ENCODE measurements around the gene PAIP2.
"Not testable (repeated sequence)": the region's sequence is repeated elsewhere in the genome, so short reads cannot be mapped to it uniquely, and the experiment has no call there.

Gene PAIP2

DNA sequence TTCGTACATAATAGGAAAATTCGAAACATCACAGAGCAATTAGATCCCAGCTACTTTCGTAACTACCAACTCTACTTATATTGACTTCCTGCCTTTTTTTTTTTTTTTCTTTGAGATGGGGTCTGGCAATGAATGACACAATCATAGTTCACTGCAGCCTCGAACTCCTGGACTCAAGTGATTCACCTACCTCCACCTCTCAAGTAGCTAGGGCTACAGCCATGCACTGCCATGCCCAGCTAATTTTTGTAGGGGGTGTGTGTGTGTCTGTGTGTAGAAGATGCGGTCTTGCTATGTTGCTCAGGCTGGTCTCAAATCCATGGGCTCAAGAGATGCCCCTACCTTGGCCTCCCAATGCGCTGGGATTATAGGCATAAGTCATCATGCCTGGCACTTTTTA lies 5.8 kb upstream of the PAIP2 start:
- no peak for DNase-seq

DNA sequence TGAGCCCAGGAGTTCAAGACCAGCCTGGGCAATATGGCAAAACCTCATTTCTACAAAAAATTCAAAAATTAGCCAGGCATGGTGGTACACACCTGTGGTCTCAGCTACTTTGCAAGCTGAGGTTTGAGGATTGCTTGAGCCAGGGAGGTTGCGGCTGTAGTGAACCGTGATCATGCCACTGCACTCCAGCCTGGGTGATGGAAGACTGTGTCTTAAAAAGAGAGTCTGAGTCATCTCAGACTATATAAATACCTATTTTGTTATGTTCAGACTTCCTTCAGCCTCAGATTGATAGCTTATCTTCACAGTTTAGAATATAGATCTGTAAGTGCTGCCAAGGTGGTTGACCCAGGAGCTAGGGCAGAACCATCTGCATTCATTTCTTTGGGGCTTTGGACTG lies 1.6 kb upstream of the PAIP2 start:
- DNase-seq: no peak

DNA sequence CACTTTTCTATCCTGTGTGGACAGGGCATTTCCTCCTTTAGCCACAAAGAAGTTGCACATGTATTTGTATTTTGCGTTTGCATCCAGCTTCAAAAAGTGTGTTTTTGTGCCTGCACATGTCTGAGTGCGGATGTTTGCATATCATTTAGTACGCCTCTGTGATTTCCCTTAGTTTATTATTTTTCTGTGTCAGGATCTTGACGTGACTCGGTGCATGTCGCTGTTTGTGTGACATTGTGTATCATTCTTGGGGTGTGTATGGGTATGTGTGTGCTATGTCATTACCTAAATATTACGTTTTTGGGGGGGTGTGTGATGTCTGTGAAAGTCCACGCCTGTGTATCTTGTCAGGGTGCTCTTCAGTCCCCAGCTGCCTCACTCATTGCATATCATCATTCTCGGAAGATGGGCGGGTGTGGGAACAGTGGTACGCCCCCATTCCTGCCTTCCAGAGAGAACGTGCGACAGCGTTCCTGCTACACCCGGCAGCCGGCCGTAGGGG lies 416 bp upstream of the PAIP2 start:
- no peak for DNase-seq

DNA sequence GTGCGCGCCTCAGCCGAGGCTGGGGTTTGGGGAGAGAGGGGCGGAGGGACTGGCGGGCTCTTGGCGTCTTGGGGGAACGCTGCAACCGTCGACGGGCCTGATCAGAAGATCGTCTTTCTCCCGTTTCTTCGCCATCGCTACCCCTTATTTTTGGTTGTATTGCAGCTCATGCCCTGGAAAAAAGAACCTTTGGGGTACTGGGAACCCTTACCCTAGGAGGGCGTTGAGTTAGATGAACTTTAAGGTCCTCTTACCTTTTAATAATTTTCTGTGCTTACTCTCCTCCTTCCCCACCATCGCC lies 719 bp downstream of the PAIP2 start:
- DNase-seq: no peak

DNA sequence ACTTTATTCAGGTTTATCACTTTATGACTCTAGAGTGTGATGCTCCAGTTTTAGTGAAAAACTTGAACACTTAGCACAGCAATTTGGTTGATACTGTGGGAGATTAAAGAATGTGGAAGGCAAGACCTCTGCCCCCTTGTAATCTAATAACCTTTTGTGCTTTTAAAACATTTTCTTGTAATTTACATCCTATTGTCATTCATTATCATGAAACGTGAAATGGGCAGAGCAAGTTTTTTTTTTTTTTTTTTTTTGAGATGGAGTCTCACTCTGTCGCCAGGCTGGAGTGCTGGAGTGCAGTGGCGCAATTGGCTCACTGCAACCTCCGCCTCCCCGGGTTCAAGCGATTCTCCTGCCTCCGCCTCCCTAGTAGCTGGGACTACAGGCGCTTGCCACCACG lies 1.8 kb downstream of the PAIP2 start:
- no peak for DNase-seq

DNA sequence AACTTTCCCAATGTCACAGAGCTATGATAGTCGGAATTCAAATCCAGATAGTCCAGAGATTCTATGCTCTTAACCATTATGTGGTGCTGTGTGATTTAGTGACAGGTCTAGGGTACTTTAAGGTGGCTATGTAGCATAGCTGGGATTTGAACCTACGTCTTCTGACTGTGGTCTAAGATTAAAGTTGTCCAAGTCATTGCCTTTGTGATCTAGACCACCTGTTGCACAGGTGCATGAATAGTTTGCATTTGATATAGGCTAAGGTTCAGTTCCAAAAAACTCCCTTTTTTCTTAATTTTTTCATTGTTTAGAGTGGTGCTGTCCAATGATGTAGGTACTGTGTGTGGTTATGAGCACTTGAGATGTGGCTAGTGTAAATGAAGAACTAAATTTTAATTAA lies 2.5 kb downstream of the PAIP2 start:
- no peak for DNase-seq

DNA sequence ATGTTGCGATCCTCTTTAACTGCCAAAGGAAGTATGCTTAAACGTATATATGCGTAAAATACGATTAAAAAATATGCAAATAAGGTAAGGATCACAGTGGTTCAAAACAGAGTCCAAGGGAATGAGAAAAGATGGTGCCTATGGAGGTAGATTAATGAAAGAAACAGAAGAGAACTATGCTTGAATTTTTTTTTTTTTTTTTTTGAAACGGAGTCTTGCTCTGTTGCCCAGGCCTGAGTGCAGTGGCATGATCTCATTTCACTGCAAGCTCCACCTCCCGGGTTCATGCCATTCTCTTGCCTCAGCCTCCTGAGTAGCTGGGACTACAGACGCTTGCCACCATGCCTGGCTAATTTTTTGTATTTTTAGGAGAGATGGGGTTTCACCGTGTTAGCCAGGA lies 3.8 kb downstream of the PAIP2 start:
- not testable (repeated sequence) for DNase-seq

DNA sequence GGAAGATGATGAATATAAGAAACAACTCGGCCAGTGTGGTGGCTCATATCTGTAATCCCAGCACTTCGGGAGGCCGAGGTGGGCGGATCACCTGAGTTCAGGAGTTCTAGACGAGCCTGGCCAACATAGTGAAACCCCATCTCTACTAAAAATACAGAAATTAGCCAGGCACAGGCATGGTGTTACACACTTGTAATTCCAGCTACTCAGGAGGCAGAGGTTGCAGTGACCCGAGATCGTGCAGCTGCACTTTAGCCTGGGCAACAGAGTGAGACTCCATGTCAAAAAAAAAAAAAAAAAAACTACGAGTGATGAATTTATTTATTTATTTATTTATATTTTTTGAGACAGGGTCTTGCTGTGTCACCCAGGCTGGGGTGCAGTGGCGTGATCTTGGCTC lies 6.2 kb downstream of the PAIP2 start:
- DNase-seq: not testable (repeated sequence)

DNA sequence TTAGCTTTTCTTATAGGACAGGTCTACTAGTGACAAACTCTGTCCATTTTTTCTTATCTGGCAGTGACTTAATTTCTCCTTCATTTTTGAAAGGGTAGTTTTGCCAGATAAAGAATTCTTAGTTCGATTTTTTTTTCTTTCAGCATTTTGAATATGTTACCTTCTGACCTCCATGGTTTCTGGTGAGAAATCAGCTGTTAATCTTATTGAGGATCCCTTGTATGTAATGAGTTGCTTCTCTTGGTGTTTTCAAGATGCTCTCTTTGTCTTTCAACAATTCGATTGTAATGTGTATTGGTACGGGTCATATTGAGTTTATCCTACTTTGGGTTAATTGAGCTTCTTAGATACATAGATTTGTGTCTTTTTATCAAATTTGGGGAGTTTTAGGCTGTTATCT lies 12.5 kb downstream of the PAIP2 start:
- no peak for DNase-seq

DNA sequence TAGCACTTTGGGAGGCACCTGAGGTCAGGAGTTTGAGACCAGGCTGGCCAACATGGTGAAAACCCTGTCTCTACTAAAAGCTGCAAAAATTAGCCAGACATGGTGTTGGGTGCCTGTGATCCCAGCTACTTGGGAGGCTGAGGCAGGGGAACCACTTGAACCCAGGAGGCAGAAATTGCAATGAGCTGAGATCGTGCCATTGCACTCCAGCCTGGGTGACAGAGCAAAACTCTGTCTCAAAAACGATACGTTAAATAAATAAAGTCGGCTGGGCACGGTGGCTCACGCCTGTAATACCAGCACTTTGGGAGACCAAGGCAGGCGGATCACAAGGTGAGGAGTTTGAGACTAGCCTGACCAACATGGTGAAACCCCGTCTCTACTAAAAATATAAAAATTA lies 14.2 kb downstream of the PAIP2 start:
- DNase-seq: not testable (repeated sequence)

DNA sequence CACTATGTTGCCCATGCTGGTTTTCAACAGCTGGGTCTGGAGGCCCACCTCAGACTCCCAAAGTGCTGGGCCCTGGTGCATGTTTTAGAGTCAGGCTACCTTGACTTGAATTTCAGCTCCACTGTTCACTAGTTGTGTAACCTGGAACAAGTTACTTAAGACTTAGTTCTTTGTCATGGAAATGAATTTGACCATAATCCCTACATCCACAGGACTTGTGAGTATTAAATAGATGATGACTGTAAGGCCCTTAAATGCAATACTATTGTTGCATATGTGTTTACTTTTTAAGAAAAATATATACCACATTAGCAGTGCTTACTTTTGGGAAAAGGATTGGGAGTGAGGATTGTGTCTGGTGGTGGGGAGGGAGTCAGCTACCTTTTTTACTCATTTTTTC lies 16.4 kb downstream of the PAIP2 start:
- no peak for DNase-seq

DNA sequence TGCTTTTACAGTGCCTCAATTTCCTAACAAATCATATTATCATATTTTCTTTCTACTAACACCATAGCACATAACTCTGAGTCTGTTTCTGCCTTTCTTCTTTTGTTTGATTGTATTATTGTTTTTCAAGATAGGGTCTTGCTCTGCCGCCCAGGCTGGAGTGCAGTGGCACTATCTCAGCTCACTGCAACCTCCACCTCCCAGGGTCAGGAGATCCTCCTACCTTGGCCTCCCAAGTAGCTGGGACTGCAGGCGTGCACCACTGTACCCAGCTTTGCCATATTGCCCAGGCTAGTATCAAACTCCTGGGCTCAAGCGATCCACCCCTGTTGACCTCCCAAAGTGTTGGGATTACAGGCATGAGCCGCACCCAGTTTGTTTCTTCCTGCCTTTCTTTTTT lies 18.7 kb downstream of the PAIP2 start:
- no peak for DNase-seq

DNA sequence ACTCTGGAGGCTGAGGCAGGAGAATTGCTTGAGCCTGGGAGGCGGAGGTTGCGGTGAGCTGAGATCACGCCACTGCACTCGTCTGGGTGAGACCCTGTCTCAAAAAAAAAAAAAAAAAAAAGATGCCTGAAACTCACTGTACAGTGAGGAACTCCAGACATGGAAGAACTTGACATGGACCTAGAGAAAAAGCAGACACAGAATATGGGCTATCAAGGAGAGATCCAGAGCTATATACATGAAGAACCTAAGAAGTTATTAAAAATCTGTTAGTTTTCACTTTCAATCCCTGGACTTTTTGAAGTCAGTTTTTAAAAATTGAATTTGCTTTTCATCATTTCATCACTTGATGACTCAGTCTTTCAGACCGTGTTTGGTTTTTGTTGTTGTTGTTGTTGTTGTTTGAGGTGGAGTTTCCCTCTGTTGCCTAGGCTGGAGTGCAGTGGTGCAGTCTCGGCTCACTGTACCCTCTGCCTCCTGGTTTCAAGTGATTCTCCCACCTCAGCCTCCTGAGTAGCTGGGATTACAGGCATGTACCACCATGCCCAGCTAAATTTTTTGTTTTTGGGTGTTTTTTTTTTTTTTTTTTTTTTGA lies 20.3 kb downstream of the PAIP2 start:
- no peak for DNase-seq

DNA sequence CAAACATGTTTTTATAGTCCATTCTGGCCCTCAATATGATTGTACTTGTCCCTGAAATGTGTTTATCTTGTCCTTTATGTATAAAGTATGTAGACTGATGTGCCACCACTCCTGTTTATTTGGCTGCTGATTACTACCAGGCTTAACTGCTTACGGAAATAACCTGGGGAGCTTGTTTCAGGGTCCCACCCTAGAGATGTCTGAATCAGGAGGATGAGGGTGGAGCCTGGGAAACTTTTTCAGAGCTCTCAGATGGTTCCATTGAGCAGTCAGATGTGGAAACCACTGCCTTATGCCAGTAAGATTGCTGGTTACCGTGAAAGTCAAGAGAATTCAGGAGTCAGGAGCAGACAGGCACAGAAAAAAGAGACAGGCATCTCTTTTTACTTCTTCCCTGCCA lies 22.3 kb downstream of the PAIP2 start:
- no peak for DNase-seq

DNA sequence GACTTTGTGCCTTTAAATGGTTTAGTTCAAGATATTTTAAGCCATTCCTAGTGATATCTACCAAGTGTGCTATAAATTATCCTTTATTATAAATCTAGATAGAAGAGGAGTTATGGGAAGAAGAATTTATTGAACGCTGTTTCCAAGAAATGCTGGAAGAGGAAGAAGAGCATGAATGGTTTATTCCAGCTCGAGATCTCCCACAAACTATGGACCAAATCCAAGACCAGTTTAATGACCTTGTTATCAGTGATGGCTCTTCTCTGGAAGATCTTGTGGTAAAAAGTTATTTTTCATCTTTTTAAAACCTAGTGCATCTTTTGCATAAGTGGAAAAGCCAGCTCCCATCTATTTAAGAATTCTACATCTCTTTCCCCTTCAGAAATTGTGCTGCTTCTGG lies 22.8 kb downstream of the PAIP2 start:
- no peak for DNase-seq

DNA sequence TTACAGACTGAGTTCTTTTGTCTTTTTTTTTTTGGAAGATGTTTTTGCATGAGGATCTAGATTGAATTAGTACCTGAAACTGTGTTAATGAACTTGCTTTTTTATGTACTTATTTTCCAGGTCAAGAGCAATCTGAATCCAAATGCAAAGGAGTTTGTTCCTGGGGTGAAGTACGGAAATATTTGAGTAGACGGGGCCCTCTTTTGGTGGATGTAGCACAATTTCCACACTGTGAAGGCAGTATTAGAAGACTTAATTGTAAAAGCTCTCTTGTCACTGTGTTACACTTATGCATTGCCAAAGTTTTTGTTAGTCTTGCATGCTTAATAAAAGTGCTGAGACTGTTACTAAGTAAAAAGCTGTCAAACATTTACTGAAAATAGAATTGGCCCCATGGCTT lies 27.0 kb downstream of the PAIP2 start:
- DNase-seq: peak in 1 of 2 donors; percentile 14

DNA sequence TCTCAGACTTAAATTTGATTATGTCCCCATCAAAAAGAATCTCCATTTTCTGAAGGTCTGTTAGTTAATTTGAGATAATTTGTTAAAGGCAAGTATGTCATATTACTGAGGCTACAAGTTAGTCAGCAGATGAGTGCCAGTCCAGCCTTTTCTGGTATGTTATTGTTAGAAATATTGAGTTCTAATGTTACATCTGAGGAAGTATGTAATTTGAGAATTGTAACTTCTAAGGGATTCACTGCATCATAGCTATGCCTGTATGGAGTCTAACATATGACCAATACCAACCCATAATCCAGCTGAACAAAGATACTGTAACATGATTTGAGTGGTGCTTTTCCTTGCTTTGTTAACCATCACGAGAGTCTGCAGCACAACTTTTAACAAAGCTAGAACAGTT lies 27.5 kb downstream of the PAIP2 start:
- DNase-seq: no peak

DNA sequence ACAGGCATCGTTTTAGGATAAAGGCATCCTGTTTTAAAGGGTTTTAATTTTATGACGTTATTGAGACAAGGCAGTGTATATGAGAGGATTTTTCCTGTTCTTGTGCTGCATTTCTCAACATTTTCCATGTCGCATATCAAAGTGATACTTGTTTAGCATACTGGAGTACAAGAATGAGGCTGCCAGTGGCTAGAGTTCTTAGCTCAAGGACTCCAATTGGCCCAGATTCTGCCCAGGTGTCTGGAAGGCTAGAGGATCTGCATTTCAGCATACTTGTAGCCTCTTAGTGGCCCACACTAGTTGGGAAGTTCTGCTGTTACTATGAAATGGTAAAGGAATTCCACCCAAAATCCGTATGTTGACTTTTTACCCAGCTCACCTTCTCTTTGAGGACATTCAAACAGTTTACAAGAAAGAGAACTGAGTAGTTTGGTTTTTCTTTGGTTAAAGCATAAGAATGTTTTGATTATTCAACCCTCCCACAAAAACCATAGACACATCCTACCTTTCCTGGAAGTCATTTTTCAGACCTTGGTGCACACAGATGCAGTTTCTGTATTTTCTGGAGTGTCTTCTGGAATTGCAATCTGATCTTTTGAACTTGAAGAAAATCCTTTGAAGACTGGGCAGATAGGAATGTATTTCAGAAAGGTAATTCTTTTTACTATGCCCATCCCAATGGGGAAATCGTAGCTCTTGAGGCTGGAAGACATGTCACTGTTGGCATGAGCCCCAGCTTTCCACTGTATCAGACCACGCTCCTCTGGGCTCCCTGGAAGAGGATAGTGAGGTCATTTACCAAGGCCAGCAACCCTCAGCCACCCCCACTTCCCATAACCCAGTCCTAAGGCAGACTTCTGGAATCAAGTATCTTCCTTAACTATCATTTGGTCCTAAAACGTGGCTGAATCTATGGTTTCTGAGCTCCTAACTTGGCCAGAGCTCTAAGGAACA lies 30.1 kb downstream of the PAIP2 start:
- DNase-seq: no peak

DNA sequence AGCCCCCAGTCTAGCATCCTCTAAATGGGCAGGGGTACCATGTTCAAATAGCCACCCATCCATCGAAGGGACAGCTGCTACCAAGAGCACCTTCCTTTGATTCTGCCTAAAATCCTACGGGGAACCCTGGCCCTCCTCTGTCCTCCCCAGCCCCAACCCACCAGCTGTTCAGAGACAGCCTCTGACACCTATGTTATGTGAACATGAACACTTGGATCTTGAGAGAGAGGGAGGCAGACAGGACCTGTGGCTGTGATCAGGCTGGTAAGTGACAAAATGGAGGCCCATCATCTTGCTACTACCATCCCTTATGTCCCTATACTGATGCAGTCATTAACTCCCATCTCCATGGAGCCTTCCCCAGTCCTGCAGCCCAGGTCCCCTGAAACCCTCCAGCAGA lies 33.3 kb downstream of the PAIP2 start:
- DNase-seq: no peak

DNA sequence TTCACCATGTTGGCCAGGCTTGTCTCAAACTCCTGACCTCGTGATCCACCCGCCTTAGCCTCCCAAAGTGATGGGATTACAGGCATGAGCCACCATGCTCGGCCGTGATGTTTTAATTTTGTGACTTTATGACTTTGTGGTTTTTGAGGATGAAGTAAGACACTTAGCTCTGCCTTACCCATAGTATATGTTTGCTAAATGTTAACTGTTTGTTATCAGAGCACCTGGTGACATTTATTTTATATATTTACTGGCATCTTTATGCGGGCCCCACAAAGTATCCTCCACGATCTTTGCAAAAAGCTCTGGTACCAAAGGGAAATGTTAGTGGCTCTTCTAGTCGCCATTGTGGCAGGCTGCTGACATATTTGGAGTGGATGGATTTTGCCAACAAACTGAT lies 34.7 kb downstream of the PAIP2 start:
- DNase-seq: no peak

DNA sequence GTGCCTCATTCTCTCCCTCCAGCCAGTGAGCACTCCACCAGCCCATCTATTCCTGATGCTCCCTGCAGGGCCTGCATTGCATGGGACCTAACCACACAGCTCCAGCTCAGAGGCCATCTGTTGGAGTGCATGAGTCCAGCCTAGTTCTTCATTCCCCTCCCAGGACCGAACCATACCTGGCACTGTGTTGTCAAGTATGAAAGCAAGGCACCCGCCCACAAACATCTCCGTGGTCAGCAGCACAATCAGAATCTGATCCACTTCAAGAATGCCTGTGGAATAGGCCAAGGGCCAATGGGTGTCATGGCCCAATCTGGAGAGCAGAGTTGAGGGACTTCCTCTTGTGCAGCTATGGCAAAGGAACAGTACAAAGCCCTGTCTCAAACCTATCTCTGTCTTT lies 35.6 kb downstream of the PAIP2 start:
- no peak for DNase-seq

DNA sequence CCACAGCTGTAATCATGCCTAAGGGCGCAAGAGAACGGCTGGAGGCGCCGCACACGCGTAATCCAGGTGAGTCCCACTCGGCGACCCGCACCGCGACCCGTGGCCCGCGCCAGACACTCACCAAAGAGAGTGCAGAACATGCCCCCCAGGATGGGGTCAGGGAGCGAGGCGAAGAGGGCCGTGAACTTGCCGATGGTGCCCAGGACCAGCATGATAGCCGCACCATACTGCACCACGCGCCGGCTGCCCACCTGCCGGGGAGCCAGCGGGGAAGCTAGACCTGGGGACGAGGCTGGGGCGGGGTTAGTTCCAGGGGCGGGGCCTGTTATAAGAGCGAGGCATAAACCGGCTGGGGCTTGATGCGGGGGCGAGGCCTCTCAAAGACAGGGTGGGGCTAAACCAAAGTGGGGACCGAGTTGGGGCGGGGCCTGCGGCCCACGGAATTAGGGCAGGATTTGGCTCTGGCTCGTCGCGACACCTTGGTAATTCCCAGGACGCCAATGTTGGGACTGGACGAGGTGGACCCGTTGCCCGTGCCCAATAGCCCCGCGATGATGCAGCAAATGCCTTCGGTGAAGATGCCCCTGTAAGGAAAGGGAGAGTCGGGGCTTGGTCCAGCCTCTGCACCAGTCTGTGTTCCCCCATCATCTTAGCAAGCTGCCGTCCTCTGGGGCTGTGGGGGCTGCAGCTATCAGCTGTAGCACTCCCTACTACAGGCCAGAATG lies 36.6 kb downstream of the PAIP2 start:
- DNase-seq: no peak

DNA sequence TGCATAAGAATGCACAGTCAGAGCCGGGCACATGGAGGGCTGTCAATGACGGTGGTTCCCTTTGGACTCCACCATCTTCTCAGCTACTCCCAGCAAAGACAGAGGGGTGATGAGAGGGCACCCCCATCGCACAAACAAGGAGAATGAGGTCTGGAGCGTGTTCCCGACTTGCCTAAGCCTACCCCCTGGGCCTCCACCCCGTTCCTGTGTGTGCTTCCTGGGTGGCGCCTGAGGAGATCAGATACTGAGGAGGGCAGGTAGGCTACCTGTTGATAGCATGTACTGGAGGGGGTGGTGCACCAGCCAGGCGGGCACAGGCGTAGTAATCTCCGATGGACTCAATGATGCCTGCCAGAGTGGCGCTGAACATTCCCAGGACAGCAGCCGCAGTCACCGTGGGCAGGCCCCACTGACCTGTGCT lies 37.3 kb downstream of the PAIP2 start:
- no peak for DNase-seq

All from bone marrow (tissue), 2 donors.